ENCODE measurements around the gene CASP7. TPM values are rescaled to one million over a fixed set of nuclear protein-coding genes. Genes with fewer than 3 reads are reported as not detected.
"Not testable (repeated sequence)": the region's sequence is repeated elsewhere in the genome, so short reads cannot be mapped to it uniquely, and the experiment has no call there.

Gene CASP7
- total RNA-seq, 1 donor from 2014 or later, result 13.8 TPM

DNA sequence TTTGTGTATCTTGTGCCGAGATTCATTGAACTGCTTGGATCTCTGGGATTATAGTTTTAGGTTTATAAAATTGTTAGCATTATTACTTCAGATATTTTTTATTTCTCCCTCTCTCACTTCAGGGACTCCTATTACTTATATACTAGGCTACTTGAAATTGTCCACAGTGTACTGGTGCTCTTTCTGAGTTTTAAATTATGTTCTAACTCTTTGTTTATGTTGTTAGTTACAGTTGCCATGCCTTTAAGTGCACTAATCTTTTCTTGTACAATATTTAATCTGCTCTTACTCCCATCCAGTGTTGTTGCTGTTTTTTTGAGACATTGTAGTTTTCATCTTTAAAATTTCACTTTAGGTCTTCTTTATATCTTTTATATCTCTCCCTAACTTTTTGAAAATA is 84.9 kb downstream of the CASP7 start:
- DNase-seq (ENCODE audit: extremely low spot score in 2 of 2), result no peak
- intact Hi-C loops (cut with DNase I), result no loop called here
- Histone ChIP-seq H3K4me1 (no peaks in the 10 kb centered on the region), H3K4me3 (no peak overlapping the region), H3K27ac (no peak overlapping the region), H3K9me3 (no peaks in the 10 kb centered on the region), H3K36me3 (no peaks in the 10 kb centered on the region), H3K27me3 (no peaks in the 10 kb centered on the region)
- no peak for TF ChIP-seq POLR2A (IDR thresholded peaks at IDR 0.05)

DNA sequence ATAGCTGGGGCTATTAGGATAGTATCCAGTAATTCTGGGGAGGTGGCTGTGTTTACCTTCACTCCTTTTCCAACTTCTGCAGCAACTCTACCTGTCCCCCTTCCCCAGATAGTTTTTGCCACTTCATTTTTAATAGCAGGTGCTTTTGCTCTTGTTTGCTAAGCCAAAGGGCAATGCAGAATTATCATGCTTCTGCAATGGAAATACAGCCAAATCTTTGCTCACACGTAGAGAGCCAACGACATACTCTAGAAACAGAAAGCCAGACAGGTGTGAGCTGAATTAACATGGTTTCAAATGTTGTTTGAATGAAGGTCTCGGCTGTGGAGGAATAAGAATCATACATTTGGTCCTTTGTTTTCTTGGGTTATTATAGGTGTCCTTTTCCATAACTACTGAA is 86.2 kb downstream of the CASP7 start:
- H3K27ac ChIP-seq, result no peak overlapping the region
- no peak overlapping the region for H3K4me3 ChIP-seq
- TF ChIP-seq, protein P1, sequence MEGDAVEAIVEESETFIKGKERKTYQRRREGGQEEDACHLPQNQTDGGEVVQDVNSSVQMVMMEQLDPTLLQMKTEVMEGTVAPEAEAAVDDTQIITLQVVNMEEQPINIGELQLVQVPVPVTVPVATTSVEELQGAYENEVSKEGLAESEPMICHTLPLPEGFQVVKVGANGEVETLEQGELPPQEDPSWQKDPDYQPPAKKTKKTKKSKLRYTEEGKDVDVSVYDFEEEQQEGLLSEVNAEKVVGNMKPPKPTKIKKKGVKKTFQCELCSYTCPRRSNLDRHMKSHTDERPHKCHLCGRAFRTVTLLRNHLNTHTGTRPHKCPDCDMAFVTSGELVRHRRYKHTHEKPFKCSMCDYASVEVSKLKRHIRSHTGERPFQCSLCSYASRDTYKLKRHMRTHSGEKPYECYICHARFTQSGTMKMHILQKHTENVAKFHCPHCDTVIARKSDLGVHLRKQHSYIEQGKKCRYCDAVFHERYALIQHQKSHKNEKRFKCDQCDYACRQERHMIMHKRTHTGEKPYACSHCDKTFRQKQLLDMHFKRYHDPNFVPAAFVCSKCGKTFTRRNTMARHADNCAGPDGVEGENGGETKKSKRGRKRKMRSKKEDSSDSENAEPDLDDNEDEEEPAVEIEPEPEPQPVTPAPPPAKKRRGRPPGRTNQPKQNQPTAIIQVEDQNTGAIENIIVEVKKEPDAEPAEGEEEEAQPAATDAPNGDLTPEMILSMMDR (IDR thresholded peaks at IDR 0.05), result no peak
- no peak for TF ChIP-seq POLR2A (IDR thresholded peaks at IDR 0.05)
- TF ChIP-seq POLR2AphosphoS5 (IDR thresholded peaks at IDR 0.05; ENCODE audit: insufficient read depth in 1 of 2, low read depth in 1 of 2), result no peak

DNA sequence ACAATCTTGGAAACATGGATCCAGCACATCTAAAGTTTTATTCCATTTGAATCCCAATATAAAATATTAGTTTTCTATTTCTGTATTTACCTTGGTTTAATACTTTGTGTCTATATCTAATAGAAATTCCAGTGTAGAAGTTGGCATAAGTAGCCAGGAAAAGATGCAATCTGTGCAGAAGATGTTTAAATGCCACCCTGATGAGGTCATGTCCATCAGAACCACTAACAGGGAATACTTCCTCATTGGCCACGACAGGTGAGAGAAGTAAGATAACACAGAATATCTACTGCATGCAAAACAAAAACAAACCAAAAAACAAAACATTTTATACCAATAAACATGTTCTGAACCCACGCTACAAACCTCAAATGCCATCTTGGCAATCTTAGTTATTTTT is 87.5 kb downstream of the CASP7 start:
- Histone ChIP-seq H3K4me3 (no peak overlapping the region), H3K9me3 (no peaks in the 10 kb centered on the region), H3K4me1 (no peaks in the 10 kb centered on the region), H3K36me3 (no peaks in the 10 kb centered on the region), H3K27ac (no peak overlapping the region), H3K27me3 (no peaks in the 10 kb centered on the region)
- no peak for DNase-seq (ENCODE audit: extremely low spot score in 2 of 2)
- intact Hi-C loops (cut with DNase I), result no loop called here
- TF ChIP-seq POLR2A (IDR thresholded peaks at IDR 0.05), result no peak
- TF ChIP-seq, protein P1 (IDR thresholded peaks at IDR 0.05), result no peak
- TF ChIP-seq POLR2AphosphoS5 (IDR thresholded peaks at IDR 0.05; ENCODE audit: insufficient read depth in 1 of 2, low read depth in 1 of 2), result no peak

More for the DNA sequence above, 86.2 kb downstream of the CASP7 start:
- intact Hi-C loops (cut with DNase I), result no loop called here
- Histone ChIP-seq H3K4me1 (no peaks in the 10 kb centered on the region), H3K9me3 (no peaks in the 10 kb centered on the region), H3K36me3 (no peaks in the 10 kb centered on the region), H3K27me3 (no peaks in the 10 kb centered on the region)
- DNase-seq (ENCODE audit: extremely low spot score in 2 of 2), result no peak

DNA sequence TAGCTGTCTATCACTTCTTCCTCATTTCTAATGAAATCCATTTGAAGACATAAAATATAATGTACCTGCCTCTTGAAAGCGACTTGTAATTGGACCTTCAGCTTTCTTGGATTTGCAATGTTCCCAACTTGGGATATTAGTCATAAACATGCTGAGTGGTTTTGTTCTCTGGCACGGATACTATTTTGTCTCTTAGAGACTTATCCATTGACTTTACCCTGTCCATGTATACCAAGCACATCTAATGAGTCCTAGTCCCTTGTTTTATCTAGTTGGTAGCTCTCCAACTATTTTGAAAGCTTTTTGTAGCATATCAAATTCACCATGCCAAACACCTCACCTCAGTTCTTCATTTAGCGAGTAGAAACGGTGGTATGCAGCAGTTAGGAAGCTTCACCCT is 90.6 kb downstream of the CASP7 start:
- DNase-seq (ENCODE audit: extremely low spot score in 2 of 2), result no peak
- intact Hi-C loops (cut with DNase I), result no loop called here
- H3K4me1 ChIP-seq, result no peaks in the 10 kb centered on the region

DNA sequence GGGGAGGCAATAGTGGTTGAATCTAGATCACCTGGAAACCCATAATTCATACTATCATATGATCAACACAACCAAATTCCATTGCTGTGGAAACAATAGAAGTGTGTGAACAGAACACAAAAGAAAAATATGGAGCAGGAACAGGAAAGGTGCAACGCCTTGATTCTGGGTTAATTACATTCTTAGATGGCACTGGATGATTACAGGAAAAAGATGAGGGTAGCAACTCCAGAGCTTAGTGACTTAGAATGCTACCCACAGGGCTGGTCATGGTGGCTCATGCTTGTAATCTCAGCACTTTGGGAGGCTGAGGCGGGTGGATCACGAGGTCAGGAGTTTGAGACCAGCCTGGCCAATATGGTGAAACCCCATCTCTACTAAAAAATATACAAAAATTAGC is 91.4 kb downstream of the CASP7 start:
- H3K27ac ChIP-seq; H3K27me3 ChIP-seq; DNase-seq (ENCODE audit: extremely low spot score in 2 of 2); H3K4me3 ChIP-seq; H3K4me1 ChIP-seq; H3K9me3 ChIP-seq; H3K36me3 ChIP-seq; intact Hi-C loops (cut with DNase I): not testable (repeated sequence)

More for the DNA sequence above, 90.6 kb downstream of the CASP7 start:
- TF ChIP-seq, protein P1 (IDR thresholded peaks at IDR 0.05), result no peak
- TF ChIP-seq POLR2A (IDR thresholded peaks at IDR 0.05) (no peak), POLR2AphosphoS5 (IDR thresholded peaks at IDR 0.05; ENCODE audit: insufficient read depth in 1 of 2, low read depth in 1 of 2) (no peak)
- Histone ChIP-seq H3K4me3 (no peak overlapping the region), H3K27ac (no peak overlapping the region), H3K27me3 (no peaks in the 10 kb centered on the region), H3K36me3 (no peaks in the 10 kb centered on the region), H3K9me3 (no peaks in the 10 kb centered on the region)

DNA sequence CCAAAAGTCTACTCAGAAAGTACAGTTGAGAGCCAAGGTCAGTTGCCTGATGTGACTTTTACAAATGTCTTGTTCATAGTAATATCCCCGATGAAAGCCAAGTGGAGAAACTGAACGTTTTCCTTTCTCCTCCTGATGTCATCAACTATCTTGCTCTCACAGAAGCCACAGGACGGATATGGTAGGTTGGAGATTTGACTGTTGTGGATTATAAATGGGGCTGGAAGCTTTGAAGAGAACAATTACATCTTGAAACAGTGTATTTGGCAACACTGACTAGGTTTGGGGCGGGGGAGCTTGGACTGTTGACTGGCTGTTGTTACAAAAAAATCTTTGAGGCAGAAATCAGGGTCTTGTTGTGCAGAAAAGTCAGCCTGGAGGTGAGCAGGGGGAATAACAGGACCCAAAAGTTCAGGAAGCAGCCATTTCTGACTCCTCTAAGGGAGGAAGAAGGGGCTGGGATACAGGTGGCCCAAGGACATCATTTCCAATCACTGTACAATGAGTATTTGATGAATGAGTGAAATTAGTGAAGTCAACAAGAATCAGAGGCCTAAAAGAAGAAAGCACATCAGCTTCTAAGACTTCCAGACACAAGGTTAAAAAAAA is 96.1 kb downstream of the CASP7 start:
- no peak overlapping the region for H3K27ac ChIP-seq
- intact Hi-C loops (cut with DNase I), result no loop called here
- no peak for TF ChIP-seq POLR2A (IDR thresholded peaks at IDR 0.05)
- no peak for TF ChIP-seq POLR2AphosphoS5 (IDR thresholded peaks at IDR 0.05; ENCODE audit: insufficient read depth in 1 of 2, low read depth in 1 of 2)
- TF ChIP-seq, protein P1 (IDR thresholded peaks at IDR 0.05), result no peak
- H3K9me3 ChIP-seq, result no peaks in the 10 kb centered on the region
- H3K27me3 ChIP-seq, result no peaks in the 10 kb centered on the region
- H3K4me3 ChIP-seq, result no peak overlapping the region
- DNase-seq (ENCODE audit: extremely low spot score in 2 of 2), result no peak
- no peaks in the 10 kb centered on the region for H3K4me1 ChIP-seq
- H3K36me3 ChIP-seq, result no peaks in the 10 kb centered on the region
